Measurements from ENCODE around the gene MLLT10. TPM values are rescaled to one million over a fixed set of nuclear protein-coding genes. Genes with fewer than 3 reads are reported as not detected.

The MLLT10 gene
- total and polyA plus RNA-seq, 9 of the 15 experiments (the other 6 are each of a cell fraction or from before 2014, with no cell fraction given) = 18.8 to 81.4 (median 64.2) TPM

GRCh38 chr10:21532694-21533466, 1.2 kb upstream of the MLLT10 start (continued):
- TF ChIP-seq, protein P1, sequence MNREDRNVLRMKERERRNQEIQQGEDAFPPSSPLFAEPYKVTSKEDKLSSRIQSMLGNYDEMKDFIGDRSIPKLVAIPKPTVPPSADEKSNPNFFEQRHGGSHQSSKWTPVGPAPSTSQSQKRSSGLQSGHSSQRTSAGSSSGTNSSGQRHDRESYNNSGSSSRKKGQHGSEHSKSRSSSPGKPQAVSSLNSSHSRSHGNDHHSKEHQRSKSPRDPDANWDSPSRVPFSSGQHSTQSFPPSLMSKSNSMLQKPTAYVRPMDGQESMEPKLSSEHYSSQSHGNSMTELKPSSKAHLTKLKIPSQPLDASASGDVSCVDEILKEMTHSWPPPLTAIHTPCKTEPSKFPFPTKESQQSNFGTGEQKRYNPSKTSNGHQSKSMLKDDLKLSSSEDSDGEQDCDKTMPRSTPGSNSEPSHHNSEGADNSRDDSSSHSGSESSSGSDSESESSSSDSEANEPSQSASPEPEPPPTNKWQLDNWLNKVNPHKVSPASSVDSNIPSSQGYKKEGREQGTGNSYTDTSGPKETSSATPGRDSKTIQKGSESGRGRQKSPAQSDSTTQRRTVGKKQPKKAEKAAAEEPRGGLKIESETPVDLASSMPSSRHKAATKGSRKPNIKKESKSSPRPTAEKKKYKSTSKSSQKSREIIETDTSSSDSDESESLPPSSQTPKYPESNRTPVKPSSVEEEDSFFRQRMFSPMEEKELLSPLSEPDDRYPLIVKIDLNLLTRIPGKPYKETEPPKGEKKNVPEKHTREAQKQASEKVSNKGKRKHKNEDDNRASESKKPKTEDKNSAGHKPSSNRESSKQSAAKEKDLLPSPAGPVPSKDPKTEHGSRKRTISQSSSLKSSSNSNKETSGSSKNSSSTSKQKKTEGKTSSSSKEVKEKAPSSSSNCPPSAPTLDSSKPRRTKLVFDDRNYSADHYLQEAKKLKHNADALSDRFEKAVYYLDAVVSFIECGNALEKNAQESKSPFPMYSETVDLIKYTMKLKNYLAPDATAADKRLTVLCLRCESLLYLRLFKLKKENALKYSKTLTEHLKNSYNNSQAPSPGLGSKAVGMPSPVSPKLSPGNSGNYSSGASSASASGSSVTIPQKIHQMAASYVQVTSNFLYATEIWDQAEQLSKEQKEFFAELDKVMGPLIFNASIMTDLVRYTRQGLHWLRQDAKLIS (CRISPR knock-in tag; IDR thresholded peaks at IDR 0.05) = peak; percentile 17; the same call in 1 of the 2 replicates
- TF ChIP-seq SMARCE1 (IDR thresholded peaks at IDR 0.05) (no peak), SNIP1 (IDR thresholded peaks at IDR 0.05; ENCODE audit: low read depth) (no peak), STAT6 (CRISPR knock-in tag; IDR thresholded peaks at IDR 0.05) (no peak), U2AF1 (optimal IDR thresholded peaks at IDR 0.05; ENCODE audit: low read depth, low read length) (no peak), PTRF (tag; IDR thresholded peaks at IDR 0.05) (peak; percentile 12; the same call in 1 of the 2 replicates), ZNF197 (CRISPR knock-in tag; IDR thresholded peaks at IDR 0.05; ENCODE audit: low read depth) (no peak), ZC3H4 (CRISPR knock-in tag; IDR thresholded peaks at IDR 0.05; ENCODE audit: borderline replicate concordance) (no peak), ILF3 (IDR thresholded peaks at IDR 0.05; ENCODE audit: borderline replicate concordance) (no peak), MEF2D (tag; conservative IDR thresholded peaks at IDR 0.05; ENCODE audit: low read depth) (no peak), TCF7 (IDR thresholded peaks at IDR 0.05; ENCODE audit: borderline replicate concordance) (0 out of 2 replicates have a peak, but pooled peaks have one; percentile 14), ZNF41 (CRISPR knock-in tag; conservative IDR thresholded peaks at IDR 0.05) (no peak), MCM3 (IDR thresholded peaks at IDR 0.05) (no peak)
- TF ChIP-seq, protein P2, sequence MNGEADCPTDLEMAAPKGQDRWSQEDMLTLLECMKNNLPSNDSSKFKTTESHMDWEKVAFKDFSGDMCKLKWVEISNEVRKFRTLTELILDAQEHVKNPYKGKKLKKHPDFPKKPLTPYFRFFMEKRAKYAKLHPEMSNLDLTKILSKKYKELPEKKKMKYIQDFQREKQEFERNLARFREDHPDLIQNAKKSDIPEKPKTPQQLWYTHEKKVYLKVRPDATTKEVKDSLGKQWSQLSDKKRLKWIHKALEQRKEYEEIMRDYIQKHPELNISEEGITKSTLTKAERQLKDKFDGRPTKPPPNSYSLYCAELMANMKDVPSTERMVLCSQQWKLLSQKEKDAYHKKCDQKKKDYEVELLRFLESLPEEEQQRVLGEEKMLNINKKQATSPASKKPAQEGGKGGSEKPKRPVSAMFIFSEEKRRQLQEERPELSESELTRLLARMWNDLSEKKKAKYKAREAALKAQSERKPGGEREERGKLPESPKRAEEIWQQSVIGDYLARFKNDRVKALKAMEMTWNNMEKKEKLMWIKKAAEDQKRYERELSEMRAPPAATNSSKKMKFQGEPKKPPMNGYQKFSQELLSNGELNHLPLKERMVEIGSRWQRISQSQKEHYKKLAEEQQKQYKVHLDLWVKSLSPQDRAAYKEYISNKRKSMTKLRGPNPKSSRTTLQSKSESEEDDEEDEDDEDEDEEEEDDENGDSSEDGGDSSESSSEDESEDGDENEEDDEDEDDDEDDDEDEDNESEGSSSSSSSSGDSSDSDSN (IDR thresholded peaks at IDR 0.05; ENCODE audit: borderline replicate concordance in 1 of 2, low read depth in 2 of 2, low read length in 2 of 2) = 0 out of 4 replicates have a peak, but pooled peaks of 1 of the 2 experiments have one; percentile 3
